Measurements from ENCODE around the gene GJA3.
"Not testable (repeated sequence)": the region's sequence is repeated elsewhere in the genome, so short reads cannot be mapped to it uniquely, and the experiment has no call there.

The GJA3 gene

GRCh38 chr13:20182231-20182846 lies 21.5 kb upstream of the GJA3 start:
- DNase-seq (ENCODE audit: low read depth in 3 of 3), result no peak

GRCh38 chr13:20181188-20181587 lies 20.3 kb upstream of the GJA3 start:
- no peak for DNase-seq (ENCODE audit: low read depth in 3 of 3)

- no peak for DNase-seq (ENCODE audit: low read depth in 3 of 3)
These were observed 17.3 kb upstream of the GJA3 start for GRCh38 chr13:20178156-20178555.

GRCh38 chr13:20177049-20177831 lies 16.4 kb upstream of the GJA3 start:
- DNase-seq (ENCODE audit: low read depth in 3 of 3), result no peak

GRCh38 chr13:20175907-20176652 lies 15.2 kb upstream of the GJA3 start:
- no peak for DNase-seq (ENCODE audit: low read depth in 3 of 3)

GRCh38 chr13:20175406-20175794 lies 14.5 kb upstream of the GJA3 start:
- DNase-seq (ENCODE audit: low read depth in 3 of 3), result no peak

GRCh38 chr13:20174656-20175405 lies 14.0 kb upstream of the GJA3 start:
- DNase-seq (ENCODE audit: low read depth in 3 of 3), result peak; percentile 56 to 70 (median 57)

- no peak for DNase-seq (ENCODE audit: low read depth in 3 of 3)
These were observed 12.4 kb upstream of the GJA3 start for GRCh38 chr13:20173116-20173746.

GRCh38 chr13:20171364-20171763 lies 10.5 kb upstream of the GJA3 start:
- no peak for DNase-seq (ENCODE audit: low read depth in 3 of 3)

- DNase-seq (ENCODE audit: low read depth in 3 of 3), result no peak
These were observed 10.1 kb upstream of the GJA3 start for GRCh38 chr13:20170921-20171320.

GRCh38 chr13:20168396-20168795 lies 7.5 kb upstream of the GJA3 start:
- no peak for DNase-seq (ENCODE audit: low read depth in 3 of 3)

- no peak for DNase-seq (ENCODE audit: low read depth in 3 of 3)
These were observed 4.8 kb upstream of the GJA3 start for GRCh38 chr13:20165417-20166257.

- DNase-seq (ENCODE audit: low read depth in 3 of 3), result no peak
These were observed 1.1 kb upstream of the GJA3 start for GRCh38 chr13:20161951-20162300.

- DNase-seq (ENCODE audit: low read depth in 3 of 3), result peak in 1 of 3 donors; percentile 31
These were observed 561 bp upstream of the GJA3 start for GRCh38 chr13:20161275-20161950.

GRCh38 chr13:20159646-20160305 lies 1.1 kb downstream of the GJA3 start:
- DNase-seq (ENCODE audit: low read depth in 3 of 3), result no peak

- no peak for DNase-seq (ENCODE audit: low read depth in 3 of 3)
These were observed 3.6 kb downstream of the GJA3 start for GRCh38 chr13:20157151-20157796.

GRCh38 chr13:20156702-20157101 lies 4.2 kb downstream of the GJA3 start:
- no peak for DNase-seq (ENCODE audit: low read depth in 3 of 3)

GRCh38 chr13:20153290-20153689 lies 7.6 kb downstream of the GJA3 start:
- not testable (repeated sequence) for DNase-seq (ENCODE audit: low read depth in 3 of 3)

- no peak for DNase-seq (ENCODE audit: low read depth in 3 of 3)
These were observed 9.2 kb downstream of the GJA3 start for GRCh38 chr13:20151612-20152011.

All from stimulated activated CD4-positive, alpha-beta T cell treated with anti-CD3 and anti-CD28 coated beads, TNF-alpha, amount 100 ng/mL, for 48 hours (primary cell).